ENCODE data around the gene SYNE1.

SYNE1 gene

GRCh38 chr6:152432758-152433157 is 204.4 kb downstream of the SYNE1 start:
- TF ChIP-seq SPI1 (IDR thresholded peaks at IDR 0.05; ENCODE audit: borderline replicate concordance, low read depth) (no peak), POLR2AphosphoS5 (IDR thresholded peaks at IDR 0.05; ENCODE audit: low read depth) (no peak), GABPA (IDR thresholded peaks at IDR 0.05; ENCODE audit: low read depth) (no peak)
- TF ChIP-seq, protein P1, sequence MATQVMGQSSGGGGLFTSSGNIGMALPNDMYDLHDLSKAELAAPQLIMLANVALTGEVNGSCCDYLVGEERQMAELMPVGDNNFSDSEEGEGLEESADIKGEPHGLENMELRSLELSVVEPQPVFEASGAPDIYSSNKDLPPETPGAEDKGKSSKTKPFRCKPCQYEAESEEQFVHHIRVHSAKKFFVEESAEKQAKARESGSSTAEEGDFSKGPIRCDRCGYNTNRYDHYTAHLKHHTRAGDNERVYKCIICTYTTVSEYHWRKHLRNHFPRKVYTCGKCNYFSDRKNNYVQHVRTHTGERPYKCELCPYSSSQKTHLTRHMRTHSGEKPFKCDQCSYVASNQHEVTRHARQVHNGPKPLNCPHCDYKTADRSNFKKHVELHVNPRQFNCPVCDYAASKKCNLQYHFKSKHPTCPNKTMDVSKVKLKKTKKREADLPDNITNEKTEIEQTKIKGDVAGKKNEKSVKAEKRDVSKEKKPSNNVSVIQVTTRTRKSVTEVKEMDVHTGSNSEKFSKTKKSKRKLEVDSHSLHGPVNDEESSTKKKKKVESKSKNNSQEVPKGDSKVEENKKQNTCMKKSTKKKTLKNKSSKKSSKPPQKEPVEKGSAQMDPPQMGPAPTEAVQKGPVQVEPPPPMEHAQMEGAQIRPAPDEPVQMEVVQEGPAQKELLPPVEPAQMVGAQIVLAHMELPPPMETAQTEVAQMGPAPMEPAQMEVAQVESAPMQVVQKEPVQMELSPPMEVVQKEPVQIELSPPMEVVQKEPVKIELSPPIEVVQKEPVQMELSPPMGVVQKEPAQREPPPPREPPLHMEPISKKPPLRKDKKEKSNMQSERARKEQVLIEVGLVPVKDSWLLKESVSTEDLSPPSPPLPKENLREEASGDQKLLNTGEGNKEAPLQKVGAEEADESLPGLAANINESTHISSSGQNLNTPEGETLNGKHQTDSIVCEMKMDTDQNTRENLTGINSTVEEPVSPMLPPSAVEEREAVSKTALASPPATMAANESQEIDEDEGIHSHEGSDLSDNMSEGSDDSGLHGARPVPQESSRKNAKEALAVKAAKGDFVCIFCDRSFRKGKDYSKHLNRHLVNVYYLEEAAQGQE (IDR thresholded peaks at IDR 0.05; ENCODE audit: insufficient replicate concordance, low read depth): no peak
- TF ChIP-seq, protein P2, sequence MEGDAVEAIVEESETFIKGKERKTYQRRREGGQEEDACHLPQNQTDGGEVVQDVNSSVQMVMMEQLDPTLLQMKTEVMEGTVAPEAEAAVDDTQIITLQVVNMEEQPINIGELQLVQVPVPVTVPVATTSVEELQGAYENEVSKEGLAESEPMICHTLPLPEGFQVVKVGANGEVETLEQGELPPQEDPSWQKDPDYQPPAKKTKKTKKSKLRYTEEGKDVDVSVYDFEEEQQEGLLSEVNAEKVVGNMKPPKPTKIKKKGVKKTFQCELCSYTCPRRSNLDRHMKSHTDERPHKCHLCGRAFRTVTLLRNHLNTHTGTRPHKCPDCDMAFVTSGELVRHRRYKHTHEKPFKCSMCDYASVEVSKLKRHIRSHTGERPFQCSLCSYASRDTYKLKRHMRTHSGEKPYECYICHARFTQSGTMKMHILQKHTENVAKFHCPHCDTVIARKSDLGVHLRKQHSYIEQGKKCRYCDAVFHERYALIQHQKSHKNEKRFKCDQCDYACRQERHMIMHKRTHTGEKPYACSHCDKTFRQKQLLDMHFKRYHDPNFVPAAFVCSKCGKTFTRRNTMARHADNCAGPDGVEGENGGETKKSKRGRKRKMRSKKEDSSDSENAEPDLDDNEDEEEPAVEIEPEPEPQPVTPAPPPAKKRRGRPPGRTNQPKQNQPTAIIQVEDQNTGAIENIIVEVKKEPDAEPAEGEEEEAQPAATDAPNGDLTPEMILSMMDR (IDR thresholded peaks at IDR 0.05; ENCODE audit: insufficient read depth, low read length): no peak
- DNase-seq (ENCODE audit: low read depth in 1 of 2, low spot score in 1 of 2): no peak

DNA sequence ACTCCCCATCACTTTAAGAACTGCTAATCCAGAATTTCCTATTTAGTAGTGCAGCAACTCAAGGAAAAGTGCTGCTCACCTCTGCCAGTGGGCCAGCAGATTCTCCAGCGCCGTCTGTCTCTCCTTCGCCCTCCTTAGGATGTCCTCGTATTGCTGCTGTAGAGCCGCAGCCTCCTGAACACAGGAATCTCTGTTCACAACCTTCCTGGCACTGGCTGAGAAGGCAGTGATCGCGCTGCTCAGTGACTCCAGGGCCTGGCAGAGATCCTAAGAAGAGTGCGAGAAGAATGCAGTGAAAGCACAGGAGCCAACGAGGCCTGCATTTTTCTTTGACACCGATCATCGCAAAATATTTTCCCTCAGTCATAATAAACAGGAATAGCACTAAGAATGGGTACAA is 209.0 kb downstream of the SYNE1 start:
- DNase-seq (ENCODE audit: low read depth in 1 of 2, low spot score in 1 of 2): no peak
- H3K27ac ChIP-seq (replicated peaks): no peak overlapping the region
- no peak overlapping the region for H3K4me3 ChIP-seq (replicated peaks; ENCODE audit: insufficient read depth, low read length)
- H3K27me3 ChIP-seq (ENCODE audit: insufficient read depth, poor library complexity, severe bottlenecking): no peaks in the 10 kb centered on the region
- TF ChIP-seq, protein P1 (IDR thresholded peaks at IDR 0.05; ENCODE audit: insufficient replicate concordance, low read depth): no peak
- TF ChIP-seq, protein P2 (IDR thresholded peaks at IDR 0.05; ENCODE audit: insufficient read depth, low read length): no peak
- TF ChIP-seq SPI1 (IDR thresholded peaks at IDR 0.05; ENCODE audit: borderline replicate concordance, low read depth) (no peak), GABPA (IDR thresholded peaks at IDR 0.05; ENCODE audit: low read depth) (no peak), POLR2AphosphoS5 (IDR thresholded peaks at IDR 0.05; ENCODE audit: low read depth) (no peak)

More at GRCh38 chr6:152432758-152433157, 204.4 kb downstream of the SYNE1 start:
- H3K4me3 ChIP-seq (replicated peaks; ENCODE audit: insufficient read depth, low read length): no peak overlapping the region
- H3K27me3 ChIP-seq (ENCODE audit: insufficient read depth, poor library complexity, severe bottlenecking): no peaks in the 10 kb centered on the region
- no peak overlapping the region for H3K27ac ChIP-seq (replicated peaks)

DNA sequence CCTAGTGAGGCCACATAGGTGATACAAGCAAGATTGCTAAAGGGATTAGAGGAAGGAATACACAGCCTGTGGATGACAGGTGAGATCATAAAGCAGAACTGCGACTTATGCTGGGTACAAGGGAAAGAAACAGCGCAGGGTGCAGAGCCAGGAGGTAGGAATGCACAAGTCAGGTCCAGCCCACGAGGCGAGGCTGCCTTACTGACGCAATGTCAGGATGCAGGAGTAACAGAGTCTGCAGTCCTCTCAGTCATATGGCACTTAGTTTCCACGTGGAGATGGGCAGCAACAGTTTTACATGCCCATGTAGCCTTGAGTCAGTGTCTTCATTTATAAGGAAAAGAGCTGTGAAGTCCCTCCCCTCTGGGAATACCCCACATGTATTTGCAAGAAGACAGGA is 210.9 kb downstream of the SYNE1 start:
- Histone ChIP-seq H3K27ac (replicated peaks) (no peak overlapping the region), H3K27me3 (ENCODE audit: insufficient read depth, poor library complexity, severe bottlenecking) (no peaks in the 10 kb centered on the region), H3K4me3 (replicated peaks; ENCODE audit: insufficient read depth, low read length) (no peak overlapping the region)
- TF ChIP-seq, protein P2 (IDR thresholded peaks at IDR 0.05; ENCODE audit: insufficient read depth, low read length): no peak
- TF ChIP-seq POLR2AphosphoS5 (IDR thresholded peaks at IDR 0.05; ENCODE audit: low read depth) (no peak), GABPA (IDR thresholded peaks at IDR 0.05; ENCODE audit: low read depth) (no peak), SPI1 (IDR thresholded peaks at IDR 0.05; ENCODE audit: borderline replicate concordance, low read depth) (no peak)
- TF ChIP-seq, protein P1 (IDR thresholded peaks at IDR 0.05; ENCODE audit: insufficient replicate concordance, low read depth): no peak
- no peak for DNase-seq (ENCODE audit: low read depth in 1 of 2, low spot score in 1 of 2)

All from HL-60 (cell line).